SK-N-SH treated with all-trans-retinoic acid at 6 μM for 48 hours (cell line): Measurements from ENCODE around the gene RUSF1.

Experiments used
- ATAC-seq: fragments of 200-7000 bp; cut with Tn5 transposase; 3 replicates; pipeline ENCODE4 v1.9.1; 2020; ENCODE audit warnings: mild to moderate bottlenecking, moderate library complexity
- ARNTL ChIP-seq: fragments of 450-650 bp; formaldehyde crosslinking; IDR thresholded peaks from 2 replicates; pipeline ENCODE4 v1.5.0; 2020; ENCODE audit warnings: low read depth, mild to moderate bottlenecking, moderate library complexity, borderline replicate concordance
- BACH2 ChIP-seq: fragments of 250-450 bp; sonication (Bioruptor Pico); IDR thresholded peaks from 2 replicates; pipeline ENCODE4 v1.9.0; 2021; ENCODE audit warnings: mild to moderate bottlenecking, borderline replicate concordance
- CSDC2 ChIP-seq: fragments of 250-450 bp; sonication (Bioruptor Pico); IDR thresholded peaks from 2 replicates; pipeline ENCODE4 v1.5.0; 2020; ENCODE audit warnings: mild to moderate bottlenecking, moderate library complexity
- ESRRG ChIP-seq: fragments of 250-450 bp; sonication (Bioruptor Pico); IDR thresholded peaks from 2 replicates; pipeline ENCODE4 v1.6.1; 2021; ENCODE audit warnings: mild to moderate bottlenecking
- GLIS3 ChIP-seq: fragments of 250-450 bp; sonication (Bioruptor Pico); IDR thresholded peaks from 2 replicates; pipeline ENCODE4 v1.5.0; 2020; ENCODE audit warnings: mild to moderate bottlenecking, moderate library complexity
- OSR1 ChIP-seq: fragments of 250-450 bp; sonication (Bioruptor Pico); IDR thresholded peaks from 2 replicates; pipeline ENCODE4 v1.8.0; 2022; ENCODE audit warnings: moderate library complexity, mild to moderate bottlenecking, inconsistent platforms
- PATZ1 ChIP-seq: fragments of 250-450 bp; sonication (Bioruptor Pico); IDR thresholded peaks from 2 replicates; pipeline ENCODE4 v1.8.0; 2020; ENCODE audit warnings: mild to moderate bottlenecking, moderate library complexity, borderline replicate concordance
- PPARA ChIP-seq: fragments of 250-450 bp; sonication (Bioruptor Pico); IDR thresholded peaks from 2 replicates; pipeline ENCODE4 v1.5.0; 2020; ENCODE audit warnings: mild to moderate bottlenecking, borderline replicate concordance
- SNAI2 ChIP-seq: fragments of 250-450 bp; sonication (Bioruptor Pico); IDR thresholded peaks from 2 replicates; pipeline ENCODE4 v1.5.0; 2020; ENCODE audit warnings: mild to moderate bottlenecking, moderate library complexity
- TCF4 ChIP-seq: fragments of 250-450 bp; sonication (Bioruptor Pico); IDR thresholded peaks from 2 replicates; pipeline ENCODE4 v1.8.0; 2021; ENCODE audit warnings: mild to moderate bottlenecking, moderate library complexity, borderline replicate concordance
- ZC3H10 ChIP-seq: fragments of 250-450 bp; sonication (Bioruptor Pico); IDR thresholded peaks from 2 replicates; pipeline ENCODE4 v1.5.1; 2021; ENCODE audit warnings: mild to moderate bottlenecking, moderate library complexity
- ZFP3 ChIP-seq: fragments of 250-450 bp; sonication (Bioruptor Pico); IDR thresholded peaks from 2 replicates; pipeline ENCODE4 v1.5.0; 2020; ENCODE audit warnings: mild to moderate bottlenecking, moderate library complexity
- ZFP30 ChIP-seq: fragments of 450-650 bp; formaldehyde crosslinking; IDR thresholded peaks from 2 replicates; pipeline ENCODE4 v1.5.0; 2022; ENCODE audit warnings: mild to moderate bottlenecking, moderate library complexity
- ZNF565 ChIP-seq: fragments of 450-650 bp; formaldehyde crosslinking; conservative IDR thresholded peaks from 2 replicates; pipeline ENCODE4 v1.5.0; 2020; ENCODE audit warnings: low read depth, mild to moderate bottlenecking, moderate library complexity
- ZNF70 ChIP-seq: fragments of 450-650 bp; formaldehyde crosslinking; IDR thresholded peaks from 2 replicates; pipeline ENCODE4 v1.5.0; 2020; ENCODE audit warnings: mild to moderate bottlenecking, moderate library complexity
- ZNF8 ChIP-seq: fragments of 450-650 bp; formaldehyde crosslinking; IDR thresholded peaks from 2 replicates; pipeline ENCODE4 v1.5.0; 2020; ENCODE audit warnings: mild to moderate bottlenecking, moderate library complexity
- TF ChIP-seq, protein P1 (sequence below): fragments of 250-450 bp; sonication (Bioruptor Pico); IDR thresholded peaks from 2 replicates; pipeline ENCODE4 v1.5.1; 2021; ENCODE audit warnings: mild to moderate bottlenecking, moderate library complexity
- TF ChIP-seq, protein P2 (sequence below): fragments of 250-450 bp; sonication (Bioruptor Pico); IDR thresholded peaks from 2 replicates; pipeline ENCODE4 v1.5.0; 2020; ENCODE audit warnings: mild to moderate bottlenecking, moderate library complexity

The RUSF1 gene

DNA sequence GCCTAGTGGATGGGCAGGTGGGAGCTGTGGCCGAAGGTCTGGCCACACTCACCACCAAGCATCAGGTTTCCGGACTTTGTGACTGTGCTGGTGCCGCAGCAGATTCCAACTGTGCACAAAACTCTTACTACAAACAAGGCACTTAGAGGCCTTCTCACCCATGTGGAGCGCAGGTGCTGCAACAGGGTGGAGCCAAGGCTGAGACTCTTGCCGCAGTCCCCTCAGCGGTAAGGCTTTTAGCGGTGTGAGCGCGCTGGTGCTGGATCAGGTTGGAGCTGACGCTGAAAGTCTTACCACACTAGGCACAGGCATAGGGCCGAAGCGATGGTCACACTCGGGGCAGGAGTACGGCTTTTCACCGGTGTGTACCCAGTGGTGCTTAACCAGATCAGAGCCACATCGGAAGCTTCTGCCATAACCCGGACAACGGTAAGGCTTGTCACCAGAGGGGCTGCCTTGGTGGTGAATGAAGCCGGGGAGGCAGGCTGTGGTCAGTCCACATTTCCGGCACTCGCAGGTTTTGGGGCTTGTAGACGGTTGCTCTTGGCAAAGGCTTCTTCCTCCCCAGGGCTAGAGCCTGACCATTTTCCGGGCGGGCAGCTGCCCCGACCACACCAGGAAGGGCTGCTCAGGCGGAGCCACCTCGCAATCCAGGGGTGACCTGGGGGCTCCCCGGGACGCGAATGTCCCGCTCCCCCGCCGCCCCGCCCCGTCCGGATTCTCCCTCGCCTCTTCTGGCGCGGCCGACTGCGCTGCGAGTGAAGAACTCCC is 49.9 kb downstream of the RUSF1 start:
- TF ChIP-seq CSDC2 (no peak), ZFP30 (CRISPR knock-in tag) (no peak), TCF4 (CRISPR knock-in tag) (no peak), ZNF8 (no peak)
- TF ChIP-seq, all 23 proteins: peak for 0
- peak; percentile 7 for ATAC-seq

GRCh38 chr16:31456988-31457360 is 51.2 kb downstream of the RUSF1 start:
- TF ChIP-seq, protein P1, sequence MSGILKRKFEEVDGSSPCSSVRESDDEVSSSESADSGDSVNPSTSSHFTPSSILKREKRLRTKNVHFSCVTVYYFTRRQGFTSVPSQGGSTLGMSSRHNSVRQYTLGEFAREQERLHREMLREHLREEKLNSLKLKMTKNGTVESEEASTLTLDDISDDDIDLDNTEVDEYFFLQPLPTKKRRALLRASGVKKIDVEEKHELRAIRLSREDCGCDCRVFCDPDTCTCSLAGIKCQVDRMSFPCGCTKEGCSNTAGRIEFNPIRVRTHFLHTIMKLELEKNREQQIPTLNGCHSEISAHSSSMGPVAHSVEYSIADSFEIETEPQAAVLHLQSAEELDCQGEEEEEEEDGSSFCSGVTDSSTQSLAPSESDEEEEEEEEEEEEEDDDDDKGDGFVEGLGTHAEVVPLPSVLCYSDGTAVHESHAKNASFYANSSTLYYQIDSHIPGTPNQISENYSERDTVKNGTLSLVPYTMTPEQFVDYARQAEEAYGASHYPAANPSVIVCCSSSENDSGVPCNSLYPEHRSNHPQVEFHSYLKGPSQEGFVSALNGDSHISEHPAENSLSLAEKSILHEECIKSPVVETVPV, result no peak
- TF ChIP-seq SNAI2 (CRISPR knock-in tag) (no peak), GLIS3 (CRISPR knock-in tag) (no peak), ZNF70 (CRISPR knock-in tag) (no peak)
- ATAC-seq, result no peak

GRCh38 chr16:31455601-31456314 is 52.4 kb downstream of the RUSF1 start:
- TF ChIP-seq ZC3H10 (CRISPR knock-in tag), result no peak
- no peak for TF ChIP-seq ESRRG (CRISPR knock-in tag)
- no peak for TF ChIP-seq CSDC2
- no peak for TF ChIP-seq ARNTL (CRISPR knock-in tag)
- TF ChIP-seq SNAI2 (CRISPR knock-in tag), result no peak
- TF ChIP-seq OSR1 (CRISPR knock-in tag), result no peak
- no peak for TF ChIP-seq GLIS3 (CRISPR knock-in tag)
- TF ChIP-seq ZFP3, result no peak
- TF ChIP-seq ZFP30 (CRISPR knock-in tag), result no peak
- TF ChIP-seq BACH2 (CRISPR knock-in tag), result no peak
- TF ChIP-seq, protein P1, result no peak
- TF ChIP-seq, protein P2, sequence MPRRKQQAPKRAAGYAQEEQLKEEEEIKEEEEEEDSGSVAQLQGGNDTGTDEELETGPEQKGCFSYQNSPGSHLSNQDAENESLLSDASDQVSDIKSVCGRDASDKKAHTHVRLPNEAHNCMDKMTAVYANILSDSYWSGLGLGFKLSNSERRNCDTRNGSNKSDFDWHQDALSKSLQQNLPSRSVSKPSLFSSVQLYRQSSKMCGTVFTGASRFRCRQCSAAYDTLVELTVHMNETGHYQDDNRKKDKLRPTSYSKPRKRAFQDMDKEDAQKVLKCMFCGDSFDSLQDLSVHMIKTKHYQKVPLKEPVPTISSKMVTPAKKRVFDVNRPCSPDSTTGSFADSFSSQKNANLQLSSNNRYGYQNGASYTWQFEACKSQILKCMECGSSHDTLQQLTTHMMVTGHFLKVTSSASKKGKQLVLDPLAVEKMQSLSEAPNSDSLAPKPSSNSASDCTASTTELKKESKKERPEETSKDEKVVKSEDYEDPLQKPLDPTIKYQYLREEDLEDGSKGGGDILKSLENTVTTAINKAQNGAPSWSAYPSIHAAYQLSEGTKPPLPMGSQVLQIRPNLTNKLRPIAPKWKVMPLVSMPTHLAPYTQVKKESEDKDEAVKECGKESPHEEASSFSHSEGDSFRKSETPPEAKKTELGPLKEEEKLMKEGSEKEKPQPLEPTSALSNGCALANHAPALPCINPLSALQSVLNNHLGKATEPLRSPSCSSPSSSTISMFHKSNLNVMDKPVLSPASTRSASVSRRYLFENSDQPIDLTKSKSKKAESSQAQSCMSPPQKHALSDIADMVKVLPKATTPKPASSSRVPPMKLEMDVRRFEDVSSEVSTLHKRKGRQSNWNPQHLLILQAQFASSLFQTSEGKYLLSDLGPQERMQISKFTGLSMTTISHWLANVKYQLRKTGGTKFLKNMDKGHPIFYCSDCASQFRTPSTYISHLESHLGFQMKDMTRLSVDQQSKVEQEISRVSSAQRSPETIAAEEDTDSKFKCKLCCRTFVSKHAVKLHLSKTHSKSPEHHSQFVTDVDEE (CRISPR knock-in tag), result no peak
- TF ChIP-seq TCF4 (CRISPR knock-in tag), result no peak
- no peak for TF ChIP-seq ZNF565 (CRISPR knock-in tag)
- TF ChIP-seq ZNF8, result no peak
- TF ChIP-seq PATZ1, result no peak
- no peak for TF ChIP-seq PPARA (CRISPR knock-in tag)
- ATAC-seq, result no peak
